GM21786 (cell line): ENCODE data around the gene FAM219A.
"Not testable (repeated sequence)": the region's sequence is repeated elsewhere in the genome, so short reads cannot be mapped to it uniquely, and the experiment has no call there.

Source experiments
- ATAC-seq: cut with Tn5 transposase; IDR thresholded peaks from one replicate; pipeline ENCODE4 v1.9.1; 2021; ENCODE audit not compliant: unreplicated experiment

The FAM219A gene

GRCh38 chr9:34379334-34380033 is 78.9 kb downstream of the FAM219A start:
- peak; percentile 24 for ATAC-seq

GRCh38 chr9:34378376-34379060 is 79.9 kb downstream of the FAM219A start:
- ATAC-seq: no peak

- no peak for ATAC-seq
Measured at GRCh38 chr9:34377404-34377746, 81.0 kb downstream of the FAM219A start.

GRCh38 chr9:34376596-34377403 is 81.6 kb downstream of the FAM219A start, which contains the start of gene MYORG:
MYORG (minus strand) TSS chr9:34376898; CDS start chr9:34372943, 3,955 bp downstream.
- ATAC-seq: peak; percentile 82

GRCh38 chr9:34375901-34376595 is 82.3 kb downstream of the FAM219A start:
- no peak for ATAC-seq

GRCh38 chr9:34374905-34375552 is 83.3 kb downstream of the FAM219A start:
- no peak for ATAC-seq

GRCh38 chr9:34374339-34374738 is 84.0 kb downstream of the FAM219A start:
- no peak for ATAC-seq

GRCh38 chr9:34373749-34374148 is 84.6 kb downstream of the FAM219A start:
- ATAC-seq: no peak

- ATAC-seq: no peak
Measured at GRCh38 chr9:34372467-34373011, 85.8 kb downstream of the FAM219A start.

- no peak for ATAC-seq
Measured at GRCh38 chr9:34371886-34372466, 86.4 kb downstream of the FAM219A start.

- no peak for ATAC-seq
Measured at GRCh38 chr9:34370970-34371880, 87.1 kb downstream of the FAM219A start.

GRCh38 chr9:34370335-34370969 is 87.9 kb downstream of the FAM219A start:
- no peak for ATAC-seq

GRCh38 chr9:34369636-34370035 is 88.7 kb downstream of the FAM219A start:
- ATAC-seq: no peak

- ATAC-seq: not testable (repeated sequence)
Measured at GRCh38 chr9:34368796-34369195, 89.6 kb downstream of the FAM219A start.

- ATAC-seq: not testable (repeated sequence)
Measured at GRCh38 chr9:34367751-34368410, 90.5 kb downstream of the FAM219A start.

- ATAC-seq: no peak
Measured at GRCh38 chr9:34366365-34366764, 92.0 kb downstream of the FAM219A start.

GRCh38 chr9:34365282-34365681 is 93.1 kb downstream of the FAM219A start:
- no peak for ATAC-seq
